HT-29 (cell line): ENCODE measurements around the gene DMXL1. TPM values are rescaled to one million over a fixed set of nuclear protein-coding genes. Genes with fewer than 3 reads are reported as not detected.

Experiments
- DNase-seq: peaks from one replicate; pipeline ENCODE4 v3.0.0-alpha.2; 2015; ENCODE audit warnings: low spot score
- small RNA-seq: library from RNA; depleted of rRNA; stranded (forward); fragments of <200 nt; gene quantifications from one replicate; pipeline ENCODE3, GENCODE V24; 2014
- total RNA-seq: library from RNA; depleted of rRNA; stranded (reverse); fragments of >200 nt; shearing (Covaris generic); gene quantifications from 2 replicates; pipeline ENCODE4 v1.2.3, GENCODE V29; 2014; rRNA removed

Gene DMXL1
- total RNA-seq, 1 experiment from 2014 or later = 7.9 TPM

- DNase-seq = no peak
These were observed 217.6 kb downstream of the DMXL1 start for GRCh38 chr5:119288379-119289033.

- no peak for DNase-seq
These were observed 218.7 kb downstream of the DMXL1 start for GRCh38 chr5:119289438-119290044.

- no peak for DNase-seq
These were observed 219.3 kb downstream of the DMXL1 start for GRCh38 chr5:119290161-119290569.

- DNase-seq = no peak
These were observed 219.7 kb downstream of the DMXL1 start for GRCh38 chr5:119290607-119291006.

GRCh38 chr5:119291056-119291455 lies 220.2 kb downstream of the DMXL1 start:
- no peak for DNase-seq

- DNase-seq = no peak
These were observed 221.0 kb downstream of the DMXL1 start for GRCh38 chr5:119291877-119292276.

- no peak for DNase-seq
These were observed 222.0 kb downstream of the DMXL1 start for GRCh38 chr5:119292701-119293515.

- no peak for DNase-seq
These were observed 222.6 kb downstream of the DMXL1 start for GRCh38 chr5:119293516-119293829.

Small RNA genes within 50 kb of the gene (small RNA-seq; reads per million reads assigned to genes)
- gene LAMTOR3P2 (not detected), gene MIR5706 (not detected), gene RNU6-701P (not detected)

Other genes with a start within 250 kb of the DMXL1 start
- gene DTWD2, start 82.5 kb upstream of the DMXL1 start, total RNA-seq = 10.9 and 15.7 TPM in 2 replicates